Neural progenitor cell (in vitro differentiated cells): Measurements from ENCODE around the gene STK32B. TPM values are rescaled to one million over a fixed set of nuclear protein-coding genes. Genes with fewer than 3 reads are reported as not detected.

Source experiments
- DNase-seq: peaks from one replicate; pipeline ENCODE4 v3.0.0-alpha.2; 2016; ENCODE audit warnings: low spot score
- H2AFZ ChIP-seq: fragments of 200-600 bp; sonication (generic); replicated peaks from 2 replicates; pipeline ENCODE4 v1.6.1; 2016; ENCODE audit warnings: antibody characterized with exemption
- H3F3A ChIP-seq: fragments of 200-600 bp; sonication (generic); 2 replicates; pipeline ENCODE4 v1.6.1; 2016; ENCODE audit warnings: antibody characterized with exemption, low read depth
- H3K27ac ChIP-seq: fragments of 200-600 bp; sonication (generic); 2 replicates; pipeline ENCODE4 v1.5.1; 2016; ENCODE audit warnings: mild to moderate bottlenecking
- H3K27me3 ChIP-seq: fragments of 200-600 bp; sonication (generic); 2 replicates; pipeline ENCODE4 v1.6.1; 2016; ENCODE audit warnings: mild to moderate bottlenecking, moderate library complexity
- H3K36me3 ChIP-seq: fragments of 200-600 bp; sonication (generic); 2 replicates; pipeline ENCODE4 v1.5.1; 2016
- H3K4me1 ChIP-seq: fragments of 200-600 bp; sonication (generic); 2 replicates; pipeline ENCODE4 v1.6.1; 2016; ENCODE audit warnings: mixed run types
- H3K4me2 ChIP-seq: fragments of 200-600 bp; sonication (generic); 2 replicates; pipeline ENCODE4 v1.6.1; 2016
- H3K4me3 ChIP-seq: fragments of 200-600 bp; sonication (generic); 2 replicates; pipeline ENCODE4 v1.5.1; 2016
- H3K79me2 ChIP-seq: fragments of 200-600 bp; sonication (generic); 2 replicates; pipeline ENCODE4 v1.6.1; 2016; ENCODE audit warnings: low read depth
- H3K9ac ChIP-seq: fragments of 200-600 bp; sonication (generic); 2 replicates; pipeline ENCODE4 v1.6.1; 2016
- H3K9me3 ChIP-seq: fragments of 200-600 bp; sonication (generic); 2 replicates; pipeline ENCODE4 v1.5.1; 2016; ENCODE audit warnings: low read depth
- H4K20me1 ChIP-seq: fragments of 200-600 bp; sonication (generic); 2 replicates; pipeline ENCODE4 v1.6.1; 2016; ENCODE audit warnings: low read depth
- H3K27ac Mint-ChIP-seq: 3 replicates; pipeline ENCODE4 v1.8.0; 2021; ENCODE audit warnings: mixed read lengths
- H3K27me3 Mint-ChIP-seq: 2 replicates; pipeline ENCODE4 v1.8.0; 2022; ENCODE audit warnings: low read depth, mild to moderate bottlenecking, inconsistent platforms, moderate library complexity, mixed read lengths; ENCODE audit not compliant: insufficient read depth
- H3K36me3 Mint-ChIP-seq: 3 replicates; pipeline ENCODE4 v1.8.0; 2021; ENCODE audit warnings: mixed read lengths
- H3K4me1 Mint-ChIP-seq: 3 replicates; pipeline ENCODE4 v1.8.0; 2021; ENCODE audit warnings: mixed read lengths
- H3K4me3 Mint-ChIP-seq: 3 replicates; pipeline ENCODE4 v1.8.0; 2021; ENCODE audit warnings: mild to moderate bottlenecking, moderate library complexity, mixed read lengths
- H3K9me3 Mint-ChIP-seq: 3 replicates; pipeline ENCODE4 v1.8.0; 2020; ENCODE audit warnings: mixed read lengths
- EZH2 ChIP-seq: fragments of 200-600 bp; sonication (generic); IDR thresholded peaks from 2 replicates; pipeline ENCODE4 v1.6.1; 2017; ENCODE audit warnings: antibody characterized with exemption, mild to moderate bottlenecking, moderate library complexity
- EZH2phosphoT487 ChIP-seq: fragments of 200-600 bp; sonication (generic); IDR thresholded peaks from 2 replicates; pipeline ENCODE4 v1.6.1; 2017; ENCODE audit warnings: antibody characterized with exemption
- total RNA-seq: library from RNA; depleted of rRNA; stranded (reverse); fragments of >200 nt; gene quantifications from 2 replicates; pipeline ENCODE4 v1.2.3, GENCODE V29; 2015; ENCODE audit warnings: low replicate concordance
- TF ChIP-seq, protein P1 (sequence below): fragments of 200-600 bp; sonication (generic); IDR thresholded peaks from 2 replicates; pipeline ENCODE4 v1.5.1; 2017; ENCODE audit warnings: antibody characterized with exemption, mild to moderate bottlenecking

STK32B gene
- total RNA-seq, 1 donor from 2014 or later, result 2.5 TPM

DNA sequence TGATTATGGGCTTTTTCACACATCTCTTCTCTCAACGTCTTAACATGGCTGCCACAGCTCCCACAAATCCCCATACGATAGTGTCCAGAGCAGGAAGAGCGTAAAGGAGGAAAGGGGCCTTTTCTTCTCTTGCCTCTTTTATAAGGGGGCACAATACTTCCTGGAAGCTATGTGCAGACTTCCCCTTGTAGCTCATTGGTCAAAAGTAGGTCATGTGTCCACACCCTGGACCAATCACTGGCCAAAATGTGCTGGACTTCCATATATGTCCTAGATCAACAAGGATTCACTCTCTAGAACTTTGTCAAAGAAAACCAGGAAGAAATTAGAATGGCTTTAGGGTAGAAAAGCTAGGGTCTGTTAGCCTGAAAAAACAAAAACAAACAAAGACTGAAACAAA is 26.7 kb downstream of the STK32B start:
- no peak overlapping the region for H3K27ac Mint-ChIP-seq
- no peaks in the 10 kb centered on the region for H3K36me3 Mint-ChIP-seq
- TF ChIP-seq, protein P1, sequence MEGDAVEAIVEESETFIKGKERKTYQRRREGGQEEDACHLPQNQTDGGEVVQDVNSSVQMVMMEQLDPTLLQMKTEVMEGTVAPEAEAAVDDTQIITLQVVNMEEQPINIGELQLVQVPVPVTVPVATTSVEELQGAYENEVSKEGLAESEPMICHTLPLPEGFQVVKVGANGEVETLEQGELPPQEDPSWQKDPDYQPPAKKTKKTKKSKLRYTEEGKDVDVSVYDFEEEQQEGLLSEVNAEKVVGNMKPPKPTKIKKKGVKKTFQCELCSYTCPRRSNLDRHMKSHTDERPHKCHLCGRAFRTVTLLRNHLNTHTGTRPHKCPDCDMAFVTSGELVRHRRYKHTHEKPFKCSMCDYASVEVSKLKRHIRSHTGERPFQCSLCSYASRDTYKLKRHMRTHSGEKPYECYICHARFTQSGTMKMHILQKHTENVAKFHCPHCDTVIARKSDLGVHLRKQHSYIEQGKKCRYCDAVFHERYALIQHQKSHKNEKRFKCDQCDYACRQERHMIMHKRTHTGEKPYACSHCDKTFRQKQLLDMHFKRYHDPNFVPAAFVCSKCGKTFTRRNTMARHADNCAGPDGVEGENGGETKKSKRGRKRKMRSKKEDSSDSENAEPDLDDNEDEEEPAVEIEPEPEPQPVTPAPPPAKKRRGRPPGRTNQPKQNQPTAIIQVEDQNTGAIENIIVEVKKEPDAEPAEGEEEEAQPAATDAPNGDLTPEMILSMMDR, result no peak
- TF ChIP-seq EZH2phosphoT487 (no peak), EZH2 (no peak)
- peaks cover 3% of the 10 kb centered on the region for H3K4me1 Mint-ChIP-seq
- Histone ChIP-seq H3K9me3 (no peaks in the 10 kb centered on the region), H3K79me2 (no peaks in the 10 kb centered on the region), H3K4me3 (no peak overlapping the region), H3K4me1 (no peaks in the 10 kb centered on the region), H3K9ac (no peak overlapping the region), H3K27me3 (no peaks in the 10 kb centered on the region), H4K20me1 (no peaks in the 10 kb centered on the region), H2AFZ (no peak overlapping the region), H3F3A (no peaks in the 10 kb centered on the region), H3K27ac (no peak overlapping the region), H3K36me3 (no peaks in the 10 kb centered on the region), H3K4me2 (no peak overlapping the region)
- no peaks in the 10 kb centered on the region for H3K27me3 Mint-ChIP-seq
- peaks cover 15% of the 10 kb centered on the region for H3K9me3 Mint-ChIP-seq
- H3K4me3 Mint-ChIP-seq, result no peak overlapping the region
- DNase-seq, result no peak

DNA sequence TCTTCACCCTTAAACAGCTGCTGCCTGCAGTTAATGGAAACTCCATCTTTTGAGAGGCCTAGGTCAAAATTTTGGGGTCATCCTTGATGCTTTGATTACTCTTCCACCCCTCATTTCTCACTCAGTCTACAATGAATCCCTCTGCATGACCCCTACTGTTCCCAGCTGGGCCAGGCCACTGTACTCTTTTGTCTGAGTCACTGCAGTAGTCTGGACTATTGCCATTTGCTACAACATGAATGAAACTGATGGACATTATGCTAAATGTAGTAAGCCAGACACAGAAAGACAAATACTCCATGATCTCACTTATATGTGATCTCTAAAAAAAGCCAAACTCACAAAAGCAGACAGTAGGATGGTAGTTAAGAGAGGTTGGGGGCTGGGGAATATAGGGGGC is 28.3 kb downstream of the STK32B start:
- Mint-ChIP-seq H3K4me1 (peaks cover 3% of the 10 kb centered on the region), H3K27ac (no peak overlapping the region), H3K36me3 (no peaks in the 10 kb centered on the region), H3K4me3 (no peak overlapping the region), H3K9me3 (peaks cover 15% of the 10 kb centered on the region), H3K27me3 (no peaks in the 10 kb centered on the region)
- Histone ChIP-seq H3K4me1 (no peaks in the 10 kb centered on the region), H3F3A (no peaks in the 10 kb centered on the region), H3K9ac (no peak overlapping the region), H3K79me2 (no peaks in the 10 kb centered on the region), H3K27me3 (no peaks in the 10 kb centered on the region), H3K4me2 (no peak overlapping the region), H3K27ac (no peak overlapping the region), H3K9me3 (no peaks in the 10 kb centered on the region), H2AFZ (no peak overlapping the region), H4K20me1 (no peaks in the 10 kb centered on the region), H3K36me3 (no peaks in the 10 kb centered on the region), H3K4me3 (no peak overlapping the region)
- TF ChIP-seq, protein P1, result no peak
- TF ChIP-seq EZH2 (no peak), EZH2phosphoT487 (no peak)
- no peak for DNase-seq

DNA sequence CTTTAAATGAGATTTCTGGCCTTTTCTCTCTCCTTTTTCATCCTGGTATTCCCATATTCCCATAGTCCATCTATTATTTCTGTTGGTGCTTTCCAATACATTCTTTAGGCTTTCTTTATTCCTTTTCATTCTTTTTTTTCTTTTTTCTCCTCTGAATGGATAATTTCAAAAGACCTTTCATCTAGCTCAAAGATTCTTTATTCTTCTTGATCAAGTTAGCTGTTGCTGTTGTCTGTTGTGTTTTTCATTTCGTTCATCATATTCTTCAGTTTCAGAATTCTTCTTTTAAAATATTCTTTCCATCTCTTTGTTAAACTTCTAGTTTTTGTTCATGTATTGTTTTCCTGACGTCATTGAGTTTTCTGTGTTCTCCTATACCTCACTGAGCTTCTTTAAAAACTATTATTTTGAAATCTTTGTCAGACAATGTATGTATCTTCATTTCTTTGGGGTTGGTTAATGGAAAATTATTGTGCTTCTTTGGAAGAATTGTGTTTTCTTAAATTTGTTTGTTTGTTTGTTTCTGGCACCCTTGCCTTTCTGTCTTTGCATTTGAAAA is 30.2 kb downstream of the STK32B start:
- Mint-ChIP-seq H3K4me3 (no peak overlapping the region), H3K4me1 (peaks cover 3% of the 10 kb centered on the region), H3K27me3 (no peaks in the 10 kb centered on the region), H3K27ac (no peak overlapping the region), H3K36me3 (no peaks in the 10 kb centered on the region), H3K9me3 (peaks cover 22% of the 10 kb centered on the region)
- no peak for DNase-seq
- Histone ChIP-seq H3K9me3 (no peaks in the 10 kb centered on the region), H3K4me1 (no peaks in the 10 kb centered on the region), H3K4me3 (no peak overlapping the region), H3K27me3 (no peaks in the 10 kb centered on the region), H3K79me2 (no peaks in the 10 kb centered on the region), H3F3A (no peaks in the 10 kb centered on the region), H2AFZ (no peak overlapping the region), H3K4me2 (no peak overlapping the region), H3K9ac (no peak overlapping the region), H3K27ac (no peak overlapping the region), H4K20me1 (no peaks in the 10 kb centered on the region), H3K36me3 (no peaks in the 10 kb centered on the region)
- TF ChIP-seq, protein P1, result no peak
- TF ChIP-seq EZH2 (no peak), EZH2phosphoT487 (no peak)
